Stomach (tissue), 4 donors: Measurements from ENCODE around the gene SLC12A7.

ENCODE experiments used
- EP300 ChIP-seq: sonication (generic); formaldehyde crosslinking; IDR thresholded peaks from one replicate; pipeline ENCODE4 v1.6.1; 2017; ENCODE audit warnings: antibody characterized with exemption
- POLR2AphosphoS5 ChIP-seq, 3 donors: sonication (generic); formaldehyde crosslinking; IDR thresholded peaks; one replicate each; pipeline ENCODE4 v1.6.1; 2016; ENCODE audit warnings: antibody characterized with exemption in 3 of 3

GRCh38 chr5:1069720-1070088 lies 42.2 kb downstream of the SLC12A7 start:
- TF ChIP-seq POLR2AphosphoS5 (IDR thresholded peaks at IDR 0.05) (no peak), EP300 (no peak)
